ENCODE data around the gene ZFAND3. TPM values are rescaled to one million over a fixed set of nuclear protein-coding genes. Genes with fewer than 3 reads are reported as not detected.

The ZFAND3 gene
- total RNA-seq, 4 donors from 2014 or later, result 46.3 to 73.6 (median 49.3) TPM

GRCh38 chr6:38064431-38064830 is 244.9 kb downstream of the ZFAND3 start:
- ATAC-seq, result no peak
- Histone ChIP-seq H3K27ac (no peak overlapping the region), H3K4me3 (no peak overlapping the region), H3K36me3 (peaks cover 0 to 26% of the 10 kb centered on the region in 2 donors), H3K4me1 (peaks cover 0 to 41% (median 3%) of the 10 kb centered on the region in 3 donors), H3K27me3 (no peaks in the 10 kb centered on the region), H3K9me3 (no peaks in the 10 kb centered on the region)
- 56 to 83% methylated on average over 2 of the region's 2 CpGs for WGBS, 2 donors (ENCODE audit: low coverage in 1 of 2)
- TF ChIP-seq EP300 (IDR thresholded peaks at IDR 0.05) (no peak), POLR2A (IDR thresholded peaks at IDR 0.05) (no peak), POLR2AphosphoS5 (IDR thresholded peaks at IDR 0.05) (no peak)
- TF ChIP-seq, protein P1, sequence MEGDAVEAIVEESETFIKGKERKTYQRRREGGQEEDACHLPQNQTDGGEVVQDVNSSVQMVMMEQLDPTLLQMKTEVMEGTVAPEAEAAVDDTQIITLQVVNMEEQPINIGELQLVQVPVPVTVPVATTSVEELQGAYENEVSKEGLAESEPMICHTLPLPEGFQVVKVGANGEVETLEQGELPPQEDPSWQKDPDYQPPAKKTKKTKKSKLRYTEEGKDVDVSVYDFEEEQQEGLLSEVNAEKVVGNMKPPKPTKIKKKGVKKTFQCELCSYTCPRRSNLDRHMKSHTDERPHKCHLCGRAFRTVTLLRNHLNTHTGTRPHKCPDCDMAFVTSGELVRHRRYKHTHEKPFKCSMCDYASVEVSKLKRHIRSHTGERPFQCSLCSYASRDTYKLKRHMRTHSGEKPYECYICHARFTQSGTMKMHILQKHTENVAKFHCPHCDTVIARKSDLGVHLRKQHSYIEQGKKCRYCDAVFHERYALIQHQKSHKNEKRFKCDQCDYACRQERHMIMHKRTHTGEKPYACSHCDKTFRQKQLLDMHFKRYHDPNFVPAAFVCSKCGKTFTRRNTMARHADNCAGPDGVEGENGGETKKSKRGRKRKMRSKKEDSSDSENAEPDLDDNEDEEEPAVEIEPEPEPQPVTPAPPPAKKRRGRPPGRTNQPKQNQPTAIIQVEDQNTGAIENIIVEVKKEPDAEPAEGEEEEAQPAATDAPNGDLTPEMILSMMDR (IDR thresholded peaks at IDR 0.05), result no peak

GRCh38 chr6:38065734-38066305 is 246.3 kb downstream of the ZFAND3 start:
- peaks cover 0 to 26% of the 10 kb centered on the region in 2 donors for H3K36me3 ChIP-seq
- peaks cover 0 to 46% (median 3%) of the 10 kb centered on the region in 3 donors for H3K4me1 ChIP-seq
- no peak for TF ChIP-seq POLR2A (IDR thresholded peaks at IDR 0.05)
- H3K27ac ChIP-seq, result no peak overlapping the region
- WGBS, 2 donors (ENCODE audit: low coverage in 1 of 2), result 50 to 69% methylated on average over 1 to 2 of the region's 2 CpGs
- H3K27me3 ChIP-seq, result no peaks in the 10 kb centered on the region
- H3K9me3 ChIP-seq, result no peaks in the 10 kb centered on the region
- ATAC-seq, result no peak
- no peak overlapping the region for H3K4me3 ChIP-seq

- peaks cover 0 to 59% (median 3%) of the 10 kb centered on the region in 3 donors for H3K4me1 ChIP-seq
- peaks cover 0 to 16% of the 10 kb centered on the region in 2 donors for H3K36me3 ChIP-seq
- TF ChIP-seq POLR2AphosphoS5 (IDR thresholded peaks at IDR 0.05) (no peak), POLR2A (IDR thresholded peaks at IDR 0.05) (no peak), EP300 (IDR thresholded peaks at IDR 0.05) (no peak)
- TF ChIP-seq, protein P1 (IDR thresholded peaks at IDR 0.05), result no peak
- WGBS, 2 donors (ENCODE audit: low coverage in 1 of 2), result 73 to 94% methylated on average over 2 of the region's 2 CpGs
- H3K27ac ChIP-seq, result peak overlapping the region in 1 of 4 donors; percentile 17
- ATAC-seq, result no peak
- no peaks in the 10 kb centered on the region for H3K27me3 ChIP-seq
- H3K4me3 ChIP-seq, result no peak overlapping the region
- no peaks in the 10 kb centered on the region for H3K9me3 ChIP-seq
Measured at GRCh38 chr6:38067263-38067980, 247.9 kb downstream of the ZFAND3 start.

GRCh38 chr6:38068854-38069590 is 249.5 kb downstream of the ZFAND3 start:
- 62 to 64% methylated on average over 7 of the region's 7 CpGs for WGBS, 2 donors (ENCODE audit: low coverage in 1 of 2)
- H3K4me1 ChIP-seq, result peaks cover 0 to 69% (median 5%) of the 10 kb centered on the region in 3 donors
- no peak for ATAC-seq

More at GRCh38 chr6:38068854-38069590, 249.5 kb downstream of the ZFAND3 start:
- Histone ChIP-seq H3K9me3 (no peaks in the 10 kb centered on the region), H3K27me3 (no peaks in the 10 kb centered on the region), H3K27ac (no peak overlapping the region), H3K36me3 (peaks cover 0 to 2% of the 10 kb centered on the region in 2 donors), H3K4me3 (no peak overlapping the region)
- TF ChIP-seq, protein P1 (IDR thresholded peaks at IDR 0.05), result no peak
- no peak for TF ChIP-seq POLR2AphosphoS5 (IDR thresholded peaks at IDR 0.05)
- TF ChIP-seq EP300 (IDR thresholded peaks at IDR 0.05), result no peak
